ENCODE results near the gene MGLL.

MGLL gene

GRCh38 chr3:127677541-127678314 lies 144.6 kb downstream of the MGLL start:
- Histone ChIP-seq H3K9me3 (ENCODE audit: insufficient read depth, low read length) (no peaks in the 10 kb centered on the region), H3K79me2 (ENCODE audit: low read length) (no peaks in the 10 kb centered on the region), H3K27ac (ENCODE audit: low read length) (no peak overlapping the region), H3K36me3 (replicated peaks; ENCODE audit: low read depth, low read length) (no peaks in the 10 kb centered on the region), H2AFZ (ENCODE audit: low read depth, low read length) (no peak overlapping the region), H4K20me1 (ENCODE audit: insufficient read depth, low read length) (no peaks in the 10 kb centered on the region), H3K4me1 (ENCODE audit: low read length) (peaks cover 7% of the 10 kb centered on the region), H3K4me3 (ENCODE audit: low read length) (no peak overlapping the region), H3K27me3 (ENCODE audit: low read depth, low read length) (no peaks in the 10 kb centered on the region), H3K4me2 (ENCODE audit: low read length) (no peak overlapping the region), H3K9ac (ENCODE audit: low read length) (no peak overlapping the region)
- no peak for TF ChIP-seq CTCF (IDR thresholded peaks at IDR 0.05; ENCODE audit: low read depth, low read length)
- no peak for TF ChIP-seq EZH2phosphoT487 (IDR thresholded peaks at IDR 0.05; ENCODE audit: low read depth)

- no peak overlapping the region for H3K9ac ChIP-seq (ENCODE audit: low read length)
- H2AFZ ChIP-seq (ENCODE audit: low read depth, low read length), result no peak overlapping the region
- H3K79me2 ChIP-seq (ENCODE audit: low read length), result peaks cover 5% of the 10 kb centered on the region
- H3K4me2 ChIP-seq (ENCODE audit: low read length), result no peak overlapping the region
- no peaks in the 10 kb centered on the region for H4K20me1 ChIP-seq (ENCODE audit: insufficient read depth, low read length)
- H3K4me1 ChIP-seq (ENCODE audit: low read length), result peaks cover 7% of the 10 kb centered on the region
- no peaks in the 10 kb centered on the region for H3K27me3 ChIP-seq (ENCODE audit: low read depth, low read length)
- H3K27ac ChIP-seq (ENCODE audit: low read length), result no peak overlapping the region
- H3K4me3 ChIP-seq (ENCODE audit: low read length), result no peak overlapping the region
- no peaks in the 10 kb centered on the region for H3K9me3 ChIP-seq (ENCODE audit: insufficient read depth, low read length)
- H3K36me3 ChIP-seq (replicated peaks; ENCODE audit: low read depth, low read length), result no peaks in the 10 kb centered on the region
- no peak for TF ChIP-seq CTCF (IDR thresholded peaks at IDR 0.05; ENCODE audit: low read depth, low read length)
- TF ChIP-seq EZH2phosphoT487 (IDR thresholded peaks at IDR 0.05; ENCODE audit: low read depth), result no peak
Measured at GRCh38 chr3:127676921-127677351, 145.4 kb downstream of the MGLL start.

GRCh38 chr3:127676456-127676855 lies 145.9 kb downstream of the MGLL start:
- no peaks in the 10 kb centered on the region for H4K20me1 ChIP-seq (ENCODE audit: insufficient read depth, low read length)
- TF ChIP-seq EZH2phosphoT487 (IDR thresholded peaks at IDR 0.05; ENCODE audit: low read depth) (no peak), CTCF (IDR thresholded peaks at IDR 0.05; ENCODE audit: low read depth, low read length) (no peak)
- no peaks in the 10 kb centered on the region for H3K36me3 ChIP-seq (replicated peaks; ENCODE audit: low read depth, low read length)
- no peak overlapping the region for H3K4me3 ChIP-seq (ENCODE audit: low read length)
- no peak overlapping the region for H3K27ac ChIP-seq (ENCODE audit: low read length)
- H3K4me1 ChIP-seq (ENCODE audit: low read length), result peaks cover 9% of the 10 kb centered on the region
- no peaks in the 10 kb centered on the region for H3K9me3 ChIP-seq (ENCODE audit: insufficient read depth, low read length)
- no peak overlapping the region for H2AFZ ChIP-seq (ENCODE audit: low read depth, low read length)
- H3K4me2 ChIP-seq (ENCODE audit: low read length), result no peak overlapping the region
- H3K9ac ChIP-seq (ENCODE audit: low read length), result no peak overlapping the region
- H3K27me3 ChIP-seq (ENCODE audit: low read depth, low read length), result no peaks in the 10 kb centered on the region
- peaks cover 10% of the 10 kb centered on the region for H3K79me2 ChIP-seq (ENCODE audit: low read length)

- Histone ChIP-seq H3K79me2 (ENCODE audit: low read length) (peaks cover 17% of the 10 kb centered on the region), H3K4me1 (ENCODE audit: low read length) (peaks cover 12% of the 10 kb centered on the region), H3K36me3 (replicated peaks; ENCODE audit: low read depth, low read length) (no peaks in the 10 kb centered on the region), H3K4me2 (ENCODE audit: low read length) (no peak overlapping the region), H2AFZ (ENCODE audit: low read depth, low read length) (no peak overlapping the region), H3K9me3 (ENCODE audit: insufficient read depth, low read length) (no peaks in the 10 kb centered on the region), H4K20me1 (ENCODE audit: insufficient read depth, low read length) (no peaks in the 10 kb centered on the region), H3K27ac (ENCODE audit: low read length) (no peak overlapping the region), H3K9ac (ENCODE audit: low read length) (no peak overlapping the region), H3K27me3 (ENCODE audit: low read depth, low read length) (no peaks in the 10 kb centered on the region), H3K4me3 (ENCODE audit: low read length) (no peak overlapping the region)
- TF ChIP-seq CTCF (IDR thresholded peaks at IDR 0.05; ENCODE audit: low read depth, low read length), result no peak
Measured at GRCh38 chr3:127675651-127676391, 146.5 kb downstream of the MGLL start.

Measured in OCI-LY3 (cell line).